Testis (tissue), 3 donors: Measurements from ENCODE around the gene ZNF618. TPM values are rescaled to one million over a fixed set of nuclear protein-coding genes. Genes with fewer than 3 reads are reported as not detected.
A peak's percentile ranks its signal among the peaks of the same experiment; 100 is the strongest.

ENCODE experiments used
- DNase-seq: peaks from one replicate; pipeline ENCODE4 v3.0.0-alpha.2; 2019
- H3K27ac ChIP-seq, 2 donors: fragments of 200-600 bp; sonication (generic); one replicate each; pipeline ENCODE4 v1.5.1; 2019
- H3K27me3 ChIP-seq: fragments of 200-600 bp; sonication (generic); one replicate; pipeline ENCODE4 v1.5.1; 2019
- H3K36me3 ChIP-seq: fragments of 200-600 bp; sonication (generic); one replicate; pipeline ENCODE4 v1.5.1; 2017; ENCODE audit warnings: low read depth; ENCODE audit errors: missing control alignments
- H3K4me1 ChIP-seq: fragments of 200-600 bp; sonication (generic); one replicate; pipeline ENCODE4 v1.5.1; 2019
- H3K4me3 ChIP-seq, 2 donors: fragments of 200-600 bp; sonication (generic); one replicate each; pipeline ENCODE4 v1.5.1; 2017 to 2019
- H3K9me3 ChIP-seq: fragments of 200-600 bp; sonication (generic); one replicate; pipeline ENCODE4 v1.5.1; 2017
- POLR2A ChIP-seq: fragments of 450-650 bp; IDR thresholded peaks from one replicate; pipeline ENCODE4 v1.6.1; 2017; ENCODE audit warnings: antibody characterized with exemption, mild to moderate bottlenecking, moderate library complexity
- WGBS, 2 donors: methylation state at CpG; one replicate each; pipeline ENCODE4 v1.1.5; 2018; 5-methylcytosine and 5-hydroxymethylcytosine counted together
- intact Hi-C: fragments of 100-400 bp; cut with DNase I; formaldehyde crosslinking; loops from one replicate; pipeline ENCODE4 v1.15.1; 2023; ENCODE audit warnings: low total_unique reads
- polyA plus RNA-seq: library from polyadenylated mRNA; stranded (reverse); fragments of 350-450 nt; fragmentation: Illumina TruSeq; extraction: RNeasy Lipid Tissue Mini Kit (QIAGEN cat#74804); gene quantifications from one replicate; pipeline ENCODE4 v1.2.3, GENCODE V29; 2014; ENCODE audit warnings: low read depth, low replicate concordance; ENCODE audit not compliant: insufficient read depth
- total RNA-seq, 2 donors: library from RNA; depleted of rRNA; stranded (reverse); fragments of >200 nt; gene quantifications; one replicate each; pipeline ENCODE4 v1.2.3, GENCODE V29; 2016
- TF ChIP-seq, protein P1 (sequence below), 3 experiments: fragments of 450-650 bp in 2 of 3; fragments of 200-600 bp in 1 of 3; sonication (generic) in 1 of 3; IDR thresholded peaks; one replicate each; pipeline ENCODE4 v1.5.1; 2016 to 2019; ENCODE audit warnings: antibody characterized with exemption in 3 of 3, mild to moderate bottlenecking in 2 of 3, moderate library complexity in 1 of 3

The ZNF618 gene
- total and polyA plus RNA-seq, 3 donors from 2014 or later = 6.8 to 15.2 (median 14.6) TPM

DNA sequence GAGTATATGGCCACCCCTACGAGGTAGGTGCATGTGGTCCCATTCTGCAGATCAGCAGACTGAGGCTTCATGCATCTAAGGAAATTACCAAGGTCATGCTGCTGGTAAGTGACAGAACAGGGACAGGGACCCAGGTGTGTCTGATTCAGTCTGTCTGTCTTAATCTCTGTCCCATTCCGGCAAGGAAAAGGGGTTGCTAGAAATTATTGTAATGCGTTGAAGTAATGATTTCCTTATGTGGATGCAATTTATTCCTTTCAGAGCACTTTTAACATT lies 125.2 kb downstream of the ZNF618 start:
- TF ChIP-seq, protein P1, sequence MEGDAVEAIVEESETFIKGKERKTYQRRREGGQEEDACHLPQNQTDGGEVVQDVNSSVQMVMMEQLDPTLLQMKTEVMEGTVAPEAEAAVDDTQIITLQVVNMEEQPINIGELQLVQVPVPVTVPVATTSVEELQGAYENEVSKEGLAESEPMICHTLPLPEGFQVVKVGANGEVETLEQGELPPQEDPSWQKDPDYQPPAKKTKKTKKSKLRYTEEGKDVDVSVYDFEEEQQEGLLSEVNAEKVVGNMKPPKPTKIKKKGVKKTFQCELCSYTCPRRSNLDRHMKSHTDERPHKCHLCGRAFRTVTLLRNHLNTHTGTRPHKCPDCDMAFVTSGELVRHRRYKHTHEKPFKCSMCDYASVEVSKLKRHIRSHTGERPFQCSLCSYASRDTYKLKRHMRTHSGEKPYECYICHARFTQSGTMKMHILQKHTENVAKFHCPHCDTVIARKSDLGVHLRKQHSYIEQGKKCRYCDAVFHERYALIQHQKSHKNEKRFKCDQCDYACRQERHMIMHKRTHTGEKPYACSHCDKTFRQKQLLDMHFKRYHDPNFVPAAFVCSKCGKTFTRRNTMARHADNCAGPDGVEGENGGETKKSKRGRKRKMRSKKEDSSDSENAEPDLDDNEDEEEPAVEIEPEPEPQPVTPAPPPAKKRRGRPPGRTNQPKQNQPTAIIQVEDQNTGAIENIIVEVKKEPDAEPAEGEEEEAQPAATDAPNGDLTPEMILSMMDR (IDR thresholded peaks at IDR 0.05) = no peak
- TF ChIP-seq POLR2A = no peak
- H3K9me3 ChIP-seq = no peaks in the 10 kb centered on the region
- H3K36me3 ChIP-seq = no peaks in the 10 kb centered on the region
- no peaks in the 10 kb centered on the region for H3K4me1 ChIP-seq
- no peak for DNase-seq
- intact Hi-C loops = no loop called here
- no peaks in the 10 kb centered on the region for H3K27me3 ChIP-seq
- H3K4me3 ChIP-seq = no peak overlapping the region
- no peak overlapping the region for H3K27ac ChIP-seq
- WGBS, 2 donors = 57 to 68% methylated on average over 3 of the region's 3 CpGs

DNA sequence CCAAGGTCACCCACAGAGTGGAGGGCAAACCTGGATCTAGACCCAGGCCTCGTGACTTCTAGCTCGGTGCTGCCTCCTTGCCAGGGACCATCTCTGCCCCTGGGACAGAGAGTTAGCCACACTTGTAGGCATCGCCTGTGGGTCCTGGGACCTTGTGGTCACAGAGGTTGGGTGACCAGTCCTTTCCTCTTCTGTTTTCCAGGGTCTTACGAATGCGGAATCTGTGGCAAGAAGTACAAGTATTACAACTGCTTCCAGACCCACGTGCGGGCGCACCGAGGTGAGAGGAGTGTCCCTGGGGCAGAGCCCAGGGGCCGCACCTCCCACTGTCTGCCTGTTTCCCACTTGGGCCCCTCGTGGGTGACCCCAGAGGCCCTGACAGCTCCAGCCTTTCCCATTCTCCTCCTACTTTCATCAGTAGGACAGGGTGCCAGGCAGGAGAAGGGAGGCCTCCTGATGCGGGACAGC lies 125.7 kb downstream of the ZNF618 start:
- intact Hi-C loops = no loop called here
- no peaks in the 10 kb centered on the region for H3K27me3 ChIP-seq
- no peaks in the 10 kb centered on the region for H3K9me3 ChIP-seq
- peak; percentile 6 for DNase-seq
- TF ChIP-seq POLR2A = no peak
- TF ChIP-seq, protein P1 (IDR thresholded peaks at IDR 0.05) = no peak
- H3K4me1 ChIP-seq = no peaks in the 10 kb centered on the region
- H3K27ac ChIP-seq = no peak overlapping the region
- H3K36me3 ChIP-seq = no peaks in the 10 kb centered on the region
- WGBS, 2 donors = 80 to 90% methylated on average over 5 to 12 of the region's 12 CpGs
- no peak overlapping the region for H3K4me3 ChIP-seq

DNA sequence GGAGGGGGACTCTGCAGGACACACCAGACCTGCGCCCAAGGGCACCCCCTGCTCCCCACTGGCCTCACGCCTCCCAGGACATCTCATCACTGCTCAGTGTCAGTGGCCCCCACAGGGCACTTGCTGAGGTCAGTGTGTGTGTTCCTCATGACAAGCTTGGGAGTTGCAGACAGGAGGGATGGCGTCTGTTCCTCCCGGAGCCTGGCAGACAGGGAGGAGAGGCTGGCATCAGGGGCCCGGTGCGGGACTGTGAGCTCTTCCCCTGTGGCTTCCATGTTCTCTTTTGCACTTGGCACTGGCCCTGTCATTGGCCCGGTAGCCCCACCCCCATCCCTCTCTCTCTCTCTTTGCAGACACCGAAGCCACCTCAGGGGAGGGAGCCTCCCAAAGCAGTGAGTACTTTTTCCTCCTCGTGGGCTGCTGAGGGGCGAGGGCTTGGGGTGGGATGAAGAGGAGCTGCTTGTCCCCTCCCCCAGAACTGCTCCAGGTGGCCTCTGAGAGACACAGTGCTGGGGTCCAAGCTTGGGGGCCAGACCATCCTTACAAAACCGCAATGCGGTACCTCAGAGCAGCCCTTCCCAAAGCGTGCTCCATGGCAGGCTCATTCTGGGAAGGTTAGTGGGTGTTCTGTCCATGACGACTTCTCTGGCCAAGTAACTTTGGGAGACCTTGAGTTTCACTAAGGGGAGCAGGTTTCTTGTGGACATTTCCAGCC lies 126.3 kb downstream of the ZNF618 start:
- intact Hi-C loops = no loop called here
- H3K9me3 ChIP-seq = no peaks in the 10 kb centered on the region
- no peaks in the 10 kb centered on the region for H3K36me3 ChIP-seq
- WGBS, 2 donors = 80 to 90% methylated on average over 3 to 14 of the region's 14 CpGs
- peak; percentile 6 for DNase-seq
- H3K27ac ChIP-seq = no peak overlapping the region
- no peaks in the 10 kb centered on the region for H3K27me3 ChIP-seq
- no peak overlapping the region for H3K4me3 ChIP-seq
- no peak for TF ChIP-seq POLR2A
- TF ChIP-seq, protein P1 (IDR thresholded peaks at IDR 0.05) = no peak
- no peaks in the 10 kb centered on the region for H3K4me1 ChIP-seq

- WGBS, 2 donors = 94 to 100% methylated on average over 1 to 5 of the region's 5 CpGs
- no peak overlapping the region for H3K27ac ChIP-seq
Measured at GRCh38 chr9:114002986-114003350, 126.9 kb downstream of the ZNF618 start.

DNA sequence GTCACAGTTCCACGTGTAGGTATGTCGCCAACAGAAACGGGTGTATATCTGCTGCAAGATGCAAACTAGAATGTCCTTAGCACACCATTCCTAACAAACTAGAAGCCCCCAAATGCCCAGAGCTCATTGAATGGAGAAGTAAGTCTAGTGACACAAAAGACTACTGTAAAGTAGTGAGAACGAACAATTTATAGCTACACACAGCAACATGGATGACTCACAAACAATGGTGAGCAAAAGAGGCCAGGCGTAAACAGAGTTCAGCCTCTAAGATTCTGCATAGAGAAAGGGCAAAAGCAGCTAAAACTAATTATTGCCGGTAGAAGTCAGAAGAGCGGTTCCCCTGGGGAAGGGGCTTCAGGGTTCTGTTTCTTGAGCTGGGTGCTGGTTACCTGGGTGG lies 127.2 kb downstream of the ZNF618 start:
- no peak overlapping the region for H3K27ac ChIP-seq
- 85 to 87% methylated on average over 7 of the region's 7 CpGs for WGBS, 2 donors
- H3K4me1 ChIP-seq = no peaks in the 10 kb centered on the region
- H3K27me3 ChIP-seq = no peaks in the 10 kb centered on the region
- no peak for DNase-seq
- intact Hi-C loops = no loop called here
- no peaks in the 10 kb centered on the region for H3K9me3 ChIP-seq
- no peak overlapping the region for H3K4me3 ChIP-seq
- TF ChIP-seq, protein P1 (IDR thresholded peaks at IDR 0.05) = no peak
- no peak for TF ChIP-seq POLR2A
- H3K36me3 ChIP-seq = no peaks in the 10 kb centered on the region

More at GRCh38 chr9:114002986-114003350, 126.9 kb downstream of the ZNF618 start:
- Histone ChIP-seq H3K9me3 (no peaks in the 10 kb centered on the region), H3K27me3 (no peaks in the 10 kb centered on the region), H3K4me1 (no peaks in the 10 kb centered on the region), H3K36me3 (no peaks in the 10 kb centered on the region), H3K4me3 (no peak overlapping the region)
- TF ChIP-seq, protein P1 (IDR thresholded peaks at IDR 0.05) = no peak
- intact Hi-C loops = no loop called here
- DNase-seq = peak; percentile 4
